GM21360 (cell line): ENCODE data around the gene GFOD2.

ENCODE experiments used
- ATAC-seq: cut with Tn5 transposase; IDR thresholded peaks from one replicate; pipeline ENCODE4 v1.9.1; 2021; ENCODE audit warnings: mild to moderate bottlenecking, moderate library complexity; ENCODE audit not compliant: unreplicated experiment

GFOD2 gene

DNA sequence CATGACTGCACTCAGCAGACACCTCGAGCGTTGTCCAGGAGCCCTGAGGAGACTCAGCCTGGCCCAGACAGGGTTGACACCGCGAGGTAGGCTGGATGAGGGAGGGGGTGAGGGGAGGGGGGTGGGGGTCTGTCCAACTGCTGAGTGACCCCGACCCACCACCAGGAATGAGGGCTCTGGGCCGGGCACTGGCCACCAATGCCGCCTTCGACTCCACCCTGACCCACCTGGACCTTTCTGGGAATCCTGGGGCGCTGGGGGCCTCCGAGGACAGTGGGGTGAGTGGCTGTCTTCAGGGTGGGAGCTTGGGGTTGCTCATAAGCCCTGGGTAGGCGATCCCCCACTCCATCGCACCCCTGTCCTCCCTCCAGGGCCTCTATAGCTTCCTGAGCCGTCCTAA lies 71.4 kb downstream of the GFOD2 start:
- ATAC-seq = no peak

DNA sequence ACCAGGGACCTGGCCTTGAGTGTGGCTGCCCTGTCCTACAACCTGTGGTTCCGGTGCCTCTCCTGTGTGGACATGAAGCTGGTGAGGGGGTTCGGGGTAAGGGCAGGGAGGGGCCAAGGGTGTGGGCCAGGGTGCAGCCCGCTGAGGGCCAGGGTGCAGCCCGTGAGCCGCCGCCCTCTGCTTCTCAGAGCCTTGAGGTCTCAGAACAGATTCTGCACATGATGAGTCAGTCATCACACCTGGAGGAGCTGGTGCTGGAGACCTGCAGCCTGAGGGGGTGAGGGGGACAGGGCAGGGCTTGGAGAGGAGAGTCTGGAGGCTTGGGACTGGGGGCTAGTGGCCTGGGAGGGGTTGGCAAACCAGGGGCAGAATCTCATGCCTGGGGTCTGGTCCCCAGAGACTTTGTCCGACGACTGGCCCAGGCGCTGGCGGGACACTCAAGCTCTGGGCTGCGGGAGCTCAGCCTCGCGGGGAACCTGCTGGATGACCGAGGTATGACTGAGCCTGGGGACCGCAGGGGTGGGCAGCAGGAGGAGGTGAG lies 71.9 kb downstream of the GFOD2 start:
- ATAC-seq = no peak

DNA sequence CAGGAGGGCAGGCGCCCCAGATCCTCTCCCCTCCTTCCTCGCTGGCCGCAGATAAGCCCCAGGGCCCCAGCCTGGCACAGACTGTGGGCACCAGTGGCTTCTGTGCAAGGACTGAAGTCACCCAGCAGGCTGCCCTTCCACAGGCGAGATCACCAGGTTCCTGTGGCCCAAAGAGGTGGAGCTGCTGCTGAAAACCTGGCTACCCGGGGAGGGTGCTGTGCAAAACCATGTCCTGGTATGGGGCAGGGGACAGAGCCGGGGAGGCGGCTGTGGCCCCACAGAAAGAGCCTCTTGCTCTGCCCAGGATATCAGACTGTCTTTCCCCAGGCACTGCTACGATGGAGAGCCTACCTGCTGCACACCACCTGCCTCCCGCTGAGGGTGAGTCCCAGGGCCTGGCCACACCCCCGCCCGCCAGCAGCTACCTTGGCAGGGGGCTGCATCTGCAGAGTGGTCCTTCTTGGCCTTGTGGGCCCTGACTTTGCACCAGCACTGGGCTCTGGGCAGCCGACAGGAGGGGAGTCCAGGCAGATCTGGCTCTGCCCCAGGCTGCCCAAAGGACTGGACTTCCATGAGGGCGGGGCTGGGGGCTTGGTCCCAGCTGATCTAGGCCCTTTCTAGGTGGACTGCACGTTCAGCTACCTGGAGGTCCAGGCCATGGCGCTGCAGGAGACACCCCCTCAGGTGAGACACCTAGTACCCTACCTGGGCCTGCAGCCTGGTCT lies 73.6 kb downstream of the GFOD2 start:
- ATAC-seq = no peak

DNA sequence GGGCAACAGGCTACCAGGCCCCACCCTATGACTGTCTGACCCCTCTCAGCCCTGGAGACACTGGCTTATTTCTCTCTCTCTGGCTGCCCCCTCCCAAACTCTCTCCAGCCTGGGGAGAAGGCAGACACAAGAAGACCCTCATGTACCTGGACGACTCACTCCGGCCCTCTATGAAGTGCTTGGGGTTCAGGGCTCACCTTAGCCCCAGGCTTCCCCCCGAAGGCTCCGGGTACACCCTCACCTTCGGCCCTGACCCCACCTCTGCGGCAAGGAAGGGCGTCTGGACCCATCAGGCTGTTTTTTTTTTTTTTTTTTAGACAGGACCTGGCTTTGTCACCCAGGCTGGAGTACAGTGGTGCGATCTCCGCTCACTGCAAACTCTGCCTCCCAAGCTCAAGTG lies 75.1 kb downstream of the GFOD2 start:
- ATAC-seq = no peak

DNA sequence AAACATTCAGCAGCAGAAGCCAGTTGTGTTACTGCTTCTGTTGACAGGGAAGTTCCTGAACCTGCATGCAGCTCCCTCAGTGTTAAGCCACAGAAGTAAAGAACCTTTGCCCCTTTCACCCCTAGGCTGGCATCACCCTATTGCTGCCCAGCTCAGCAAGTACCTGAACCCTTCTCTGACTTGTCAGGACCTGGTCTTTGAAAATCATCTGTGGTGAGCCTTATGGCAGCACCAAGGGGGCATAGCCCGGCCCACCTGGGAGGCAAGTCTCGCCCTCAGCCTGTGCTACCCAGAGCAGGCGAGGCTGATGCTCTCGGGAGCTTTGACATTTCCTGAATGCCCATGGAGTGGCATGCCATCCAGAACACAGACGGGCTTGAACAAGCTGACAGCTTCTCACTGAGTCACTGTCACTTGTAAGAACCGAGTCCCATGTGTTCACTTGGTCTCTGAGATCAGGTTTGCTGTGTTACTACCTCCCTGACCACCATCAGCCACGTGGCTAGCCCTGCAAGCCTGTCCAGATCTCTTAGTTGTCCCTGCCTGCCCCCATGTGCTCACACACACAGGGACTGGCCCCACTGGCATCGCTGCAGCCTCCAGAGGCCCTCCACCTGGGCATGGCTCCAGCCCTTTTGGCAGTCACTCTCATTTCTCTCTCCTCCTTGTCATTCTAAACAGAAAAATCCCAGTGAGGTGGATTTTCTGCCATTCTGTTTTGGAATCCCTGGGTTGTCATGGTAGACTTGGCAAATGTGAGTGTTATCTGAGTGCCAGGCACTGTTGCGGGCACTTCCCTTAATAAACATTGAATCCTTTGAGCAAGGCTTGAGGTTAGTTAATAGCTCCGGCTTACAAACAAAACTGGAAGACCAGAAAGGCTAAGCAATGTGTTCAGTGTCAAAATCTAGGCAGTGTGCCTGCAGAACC lies 77.1 kb downstream of the GFOD2 start:
- ATAC-seq = no peak

DNA sequence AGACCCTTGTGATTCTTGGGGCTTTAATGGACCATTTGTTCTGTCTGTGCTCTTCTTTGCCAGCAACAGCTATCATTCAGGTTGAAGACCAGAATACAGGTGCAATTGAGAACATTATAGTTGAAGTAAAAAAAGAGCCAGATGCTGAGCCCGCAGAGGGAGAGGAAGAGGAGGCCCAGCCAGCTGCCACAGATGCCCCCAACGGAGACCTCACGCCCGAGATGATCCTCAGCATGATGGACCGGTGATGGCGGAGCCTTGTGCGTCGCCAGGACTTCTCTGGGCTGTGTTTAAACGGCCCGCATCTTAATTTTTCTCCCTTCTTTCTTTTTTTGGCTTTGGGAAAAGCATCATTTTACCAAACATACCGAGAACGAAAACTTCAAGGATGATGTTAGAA lies 81.5 kb downstream of the GFOD2 start:
- no peak for ATAC-seq

DNA sequence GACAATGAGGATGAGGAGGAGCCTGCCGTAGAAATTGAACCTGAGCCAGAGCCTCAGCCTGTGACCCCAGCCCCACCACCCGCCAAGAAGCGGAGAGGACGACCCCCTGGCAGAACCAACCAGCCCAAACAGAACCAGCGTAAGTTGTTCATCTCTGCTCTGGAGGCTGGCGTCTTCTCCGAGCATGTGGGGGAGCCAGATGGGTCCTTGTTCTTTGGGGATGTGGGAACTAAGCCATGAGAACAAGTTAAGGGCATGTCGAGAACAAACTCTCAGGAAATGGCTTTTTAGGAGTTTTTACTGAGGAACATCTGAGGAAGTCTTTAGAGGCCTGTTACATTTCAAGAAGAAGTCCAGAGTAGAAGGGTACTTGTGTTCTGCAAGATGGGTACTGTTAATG lies 82.4 kb downstream of the GFOD2 start:
- no peak for ATAC-seq

DNA sequence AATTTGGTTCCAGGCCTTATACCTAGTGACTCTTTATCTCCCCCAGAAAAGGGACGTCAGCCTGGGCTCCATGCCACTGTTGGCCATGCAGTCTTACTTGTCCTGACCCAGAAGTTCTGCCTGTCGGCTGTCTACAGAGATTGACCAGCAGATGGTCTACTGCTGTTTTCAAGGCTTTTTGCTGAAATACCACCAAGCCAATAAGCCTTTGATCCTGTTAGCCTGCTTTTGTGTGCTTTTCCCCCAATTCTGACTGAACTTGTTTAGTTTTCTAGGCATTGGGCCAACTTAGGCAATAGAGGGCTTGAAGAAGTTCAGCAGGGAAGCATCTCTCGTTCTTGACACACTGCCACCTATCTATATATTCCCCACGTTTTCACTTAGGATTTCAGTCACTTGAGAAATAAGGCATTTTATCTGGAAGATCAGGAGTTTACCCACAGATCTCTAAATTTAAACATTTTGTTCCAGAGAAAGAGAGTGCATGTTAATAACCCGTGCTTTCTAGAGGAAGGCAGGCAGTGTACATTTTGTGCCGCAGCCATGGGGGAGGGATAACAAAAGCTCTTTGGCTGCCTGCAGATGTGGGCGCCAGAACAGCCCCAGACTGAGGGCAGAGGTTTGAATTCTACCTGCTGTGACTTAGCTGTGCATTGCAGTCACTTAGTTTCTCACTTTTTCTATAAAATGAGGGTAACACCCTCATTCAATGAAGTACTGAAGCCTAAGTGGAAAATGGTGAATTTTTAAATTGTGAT lies 86.5 kb downstream of the GFOD2 start:
- no peak for ATAC-seq

DNA sequence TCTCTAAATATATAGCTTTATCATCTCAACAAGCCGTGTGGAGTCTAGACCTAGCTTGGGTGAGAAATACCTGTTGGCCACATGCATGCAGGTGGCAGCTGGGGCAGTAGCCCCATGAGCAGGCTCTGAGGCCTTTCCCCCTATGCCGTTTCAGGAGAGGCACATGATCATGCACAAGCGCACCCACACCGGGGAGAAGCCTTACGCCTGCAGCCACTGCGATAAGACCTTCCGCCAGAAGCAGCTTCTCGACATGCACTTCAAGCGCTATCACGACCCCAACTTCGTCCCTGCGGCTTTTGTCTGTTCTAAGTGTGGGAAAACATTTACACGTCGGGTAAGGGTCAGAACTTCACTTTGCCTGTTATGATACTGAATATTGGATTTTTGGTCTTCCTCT lies 90.9 kb downstream of the GFOD2 start:
- ATAC-seq = no peak
